Activated CD8-positive, alpha-beta T cell treated with anti-CD3 and anti-CD28 coated beads for 36 hours (primary cell): ENCODE results near the gene CLK2. TPM values are rescaled to one million over a fixed set of nuclear protein-coding genes. Genes with fewer than 3 reads are reported as not detected.

Source experiments
- ATAC-seq: fragments of 200-7000 bp; cut with Tn5 transposase; one replicate; pipeline ENCODE4 v1.10.0; 2021; ENCODE audit warnings: mild to moderate bottlenecking, moderate library complexity
- CTCF ChIA-PET: fragments of 350-600 bp; sonication (Branson Sonifier 250); formaldehyde crosslinking; loops from one replicate; lab custom pipeline; 2021; ENCODE audit warnings: antibody characterized with exemption; lab: Charles Lee
- POLR2A ChIA-PET: fragments of 350-600 bp; sonication (Branson Sonifier 250); formaldehyde crosslinking; loops from one replicate; lab custom pipeline; 2021; ENCODE audit warnings: antibody characterized with exemption; lab: Charles Lee
- DNase-seq: peaks from one replicate; pipeline ENCODE4 v3.0.0-alpha.2; 2020
- H3K27ac Mint-ChIP-seq: one replicate; pipeline ENCODE4 v1.8.0; 2021; ENCODE audit warnings: mild to moderate bottlenecking, mixed read lengths
- H3K27me3 Mint-ChIP-seq: one replicate; pipeline ENCODE4 v1.8.0; 2021; ENCODE audit warnings: mixed read lengths
- H3K36me3 Mint-ChIP-seq: one replicate; pipeline ENCODE4 v1.8.0; 2021; ENCODE audit warnings: low read depth, mixed read lengths
- H3K4me1 Mint-ChIP-seq: one replicate; pipeline ENCODE4 v1.8.0; 2021; ENCODE audit warnings: low read depth, mixed read lengths
- H3K4me3 Mint-ChIP-seq: one replicate; pipeline ENCODE4 v1.8.0; 2021; ENCODE audit warnings: mild to moderate bottlenecking, moderate library complexity, mixed read lengths
- H3K9me3 Mint-ChIP-seq: one replicate; pipeline ENCODE4 v1.8.0; 2021; ENCODE audit warnings: mixed read lengths
- intact Hi-C: fragments of 100-400 bp; cut with micrococcal nuclease; formaldehyde crosslinking; loops from one replicate; pipeline ENCODE4 v1.10.0; 2022
- total RNA-seq, 2 experiments: library from RNA; stranded (reverse); gene quantifications; one replicate each; pipeline ENCODE4 v1.2.3, GENCODE V29; 2021
- TF ChIP-seq, protein P1 (sequence below): fragments of 200-600 bp; IDR thresholded peaks from one replicate; pipeline ENCODE4 v1.8.0; 2022; ENCODE audit warnings: antibody characterized with exemption, mild to moderate bottlenecking

The CLK2 gene
- total RNA-seq, 2 experiments from 2014 or later, result 80.6 to 85.4 TPM

DNA sequence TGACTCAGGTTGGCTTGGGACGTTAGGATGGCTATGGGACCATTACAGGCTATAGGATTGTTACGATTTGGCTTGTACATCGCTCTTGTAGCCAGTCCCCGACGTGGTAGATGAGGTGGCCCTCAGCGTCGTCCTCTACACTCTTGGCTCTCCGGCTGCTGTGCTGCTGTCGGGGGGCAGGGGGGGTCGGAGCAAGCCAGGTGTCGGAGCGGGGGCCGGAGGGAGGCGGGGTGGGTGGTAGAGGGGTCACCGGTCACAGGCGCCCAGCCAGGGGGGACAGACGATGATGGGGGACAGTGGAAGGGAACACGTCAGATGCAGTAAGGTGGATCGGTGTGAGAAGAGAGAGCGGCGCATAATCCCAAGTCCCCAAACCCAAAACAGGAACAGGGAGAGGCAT, 4.7 kb downstream of the CLK2 start:
- no peaks in the 10 kb centered on the region for H3K9me3 Mint-ChIP-seq
- ChIA-PET CTCF (interaction anchor here (1.4 to 18.9 kb wide), 2 partner anchors 19 to 55 kb away, joined by 4 to 232 read pairs; no protein-coding TSS in a partner anchor), POLR2A (no interaction called here)
- intact Hi-C loops, result no loop called here
- no peaks in the 10 kb centered on the region for H3K27me3 Mint-ChIP-seq
- H3K4me1 Mint-ChIP-seq, result peaks cover 22% of the 10 kb centered on the region
- H3K4me3 Mint-ChIP-seq, result no peak overlapping the region
- ATAC-seq (no peak), DNase-seq (no peak)
- H3K27ac Mint-ChIP-seq, result no peak overlapping the region
- TF ChIP-seq, protein P1, sequence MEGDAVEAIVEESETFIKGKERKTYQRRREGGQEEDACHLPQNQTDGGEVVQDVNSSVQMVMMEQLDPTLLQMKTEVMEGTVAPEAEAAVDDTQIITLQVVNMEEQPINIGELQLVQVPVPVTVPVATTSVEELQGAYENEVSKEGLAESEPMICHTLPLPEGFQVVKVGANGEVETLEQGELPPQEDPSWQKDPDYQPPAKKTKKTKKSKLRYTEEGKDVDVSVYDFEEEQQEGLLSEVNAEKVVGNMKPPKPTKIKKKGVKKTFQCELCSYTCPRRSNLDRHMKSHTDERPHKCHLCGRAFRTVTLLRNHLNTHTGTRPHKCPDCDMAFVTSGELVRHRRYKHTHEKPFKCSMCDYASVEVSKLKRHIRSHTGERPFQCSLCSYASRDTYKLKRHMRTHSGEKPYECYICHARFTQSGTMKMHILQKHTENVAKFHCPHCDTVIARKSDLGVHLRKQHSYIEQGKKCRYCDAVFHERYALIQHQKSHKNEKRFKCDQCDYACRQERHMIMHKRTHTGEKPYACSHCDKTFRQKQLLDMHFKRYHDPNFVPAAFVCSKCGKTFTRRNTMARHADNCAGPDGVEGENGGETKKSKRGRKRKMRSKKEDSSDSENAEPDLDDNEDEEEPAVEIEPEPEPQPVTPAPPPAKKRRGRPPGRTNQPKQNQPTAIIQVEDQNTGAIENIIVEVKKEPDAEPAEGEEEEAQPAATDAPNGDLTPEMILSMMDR, result no peak
- H3K36me3 Mint-ChIP-seq, result peaks cover 78% of the 10 kb centered on the region

DNA sequence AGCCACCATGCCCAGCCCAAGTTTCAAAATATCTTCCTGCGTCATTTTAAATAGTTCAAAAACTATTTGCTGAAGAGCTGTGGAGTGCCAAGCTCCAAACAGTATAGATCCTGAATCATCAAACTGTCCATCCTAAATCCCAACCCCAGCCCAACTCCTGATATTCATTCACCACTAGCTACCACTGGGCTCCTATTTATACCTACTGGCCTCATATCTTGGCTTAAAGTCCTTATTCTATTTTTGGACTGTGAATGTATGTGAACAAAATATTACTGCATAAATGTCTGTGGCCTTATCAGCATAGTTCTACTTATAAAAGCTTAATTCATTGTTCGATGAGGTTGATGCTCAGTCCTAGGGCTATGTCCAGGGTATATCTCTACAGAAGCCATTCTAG, 5.9 kb downstream of the CLK2 start:
- no peaks in the 10 kb centered on the region for H3K9me3 Mint-ChIP-seq
- ATAC-seq (no peak), DNase-seq (no peak)
- no peak overlapping the region for H3K4me3 Mint-ChIP-seq
- ChIA-PET POLR2A (interaction anchor here (1.2 to 3.2 kb wide), 2 partner anchors 11 to 17 kb away, joined by 3 to 16 read pairs; no protein-coding TSS in a partner anchor), CTCF (interaction anchor here (2.0 to 18.9 kb wide), 3 partner anchors 9 to 55 kb away, joined by 4 to 232 read pairs (median 8); no protein-coding TSS in a partner anchor)
- H3K27ac Mint-ChIP-seq, result no peak overlapping the region
- TF ChIP-seq, protein P1, result no peak
- peaks cover 26% of the 10 kb centered on the region for H3K4me1 Mint-ChIP-seq
- peaks cover 84% of the 10 kb centered on the region for H3K36me3 Mint-ChIP-seq
- H3K27me3 Mint-ChIP-seq, result no peaks in the 10 kb centered on the region
- intact Hi-C loops, result no loop called here

GRCh38 chr1:155266553-155266952, 6.8 kb downstream of the CLK2 start:
- ChIA-PET POLR2A (interaction anchor here (1.0 to 3.2 kb wide), 2 partner anchors 16 to 73 kb away, joined by 3 to 16 read pairs; no protein-coding TSS in a partner anchor), CTCF (interaction anchor here (0.8 to 18.9 kb wide), 5 partner anchors 10 to 60 kb away, joined by 4 to 232 read pairs (median 4); no protein-coding TSS in a partner anchor)
- Mint-ChIP-seq H3K27ac (peak overlapping the region; percentile 32), H3K4me3 (no peak overlapping the region), H3K4me1 (peaks cover 24% of the 10 kb centered on the region), H3K27me3 (no peaks in the 10 kb centered on the region), H3K36me3 (peaks cover 86% of the 10 kb centered on the region), H3K9me3 (no peaks in the 10 kb centered on the region)
- TF ChIP-seq, protein P1, result no peak
- intact Hi-C loops, result no loop called here
- ATAC-seq (no peak), DNase-seq (no peak)

DNA sequence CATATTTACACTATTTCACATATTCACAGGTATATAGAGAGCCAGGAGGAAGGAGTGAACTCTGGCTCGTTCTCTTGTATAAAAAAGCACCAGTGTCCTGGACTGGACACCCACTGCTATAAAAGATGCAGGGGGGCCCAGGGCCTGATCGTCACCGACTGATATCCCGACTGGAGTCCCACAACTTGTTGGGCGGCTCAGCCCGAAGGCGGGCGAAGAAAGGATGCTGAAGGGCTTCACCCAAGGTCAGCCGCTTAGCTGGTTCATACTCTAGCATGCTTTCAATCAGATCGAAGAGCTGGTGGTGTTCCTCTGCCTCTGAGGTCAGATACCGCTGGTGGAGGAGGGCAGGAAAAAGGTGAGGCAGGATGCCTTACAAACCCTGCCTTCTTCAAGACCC, 10.2 kb downstream of the CLK2 start:
- H3K4me3 Mint-ChIP-seq, result peak overlapping the region; percentile 96
- intact Hi-C loops, result loop anchor here (5.0 kb wide), 1 partner anchor 44 kb away; the partner anchor contains the start of gene FDPS
- TF ChIP-seq, protein P1, result no peak
- no peak for DNase-seq
- peaks cover 29% of the 10 kb centered on the region for H3K4me1 Mint-ChIP-seq
- H3K27me3 Mint-ChIP-seq, result no peaks in the 10 kb centered on the region
- peak overlapping the region; percentile 89 for H3K27ac Mint-ChIP-seq
- CTCF ChIA-PET, result interaction anchor here (0.9 to 18.9 kb wide), 3 partner anchors 9 to 69 kb away, joined by 3 to 232 read pairs (median 3); no protein-coding TSS in a partner anchor
- POLR2A ChIA-PET, result interaction anchor here (1.4 to 4.7 kb wide), 2 partner anchors 9 to 19 kb away, joined by 3 to 37 read pairs; partner anchors contain the start of gene CLK2
- no peak for ATAC-seq
- peaks cover 80% of the 10 kb centered on the region for H3K36me3 Mint-ChIP-seq
- H3K9me3 Mint-ChIP-seq, result no peaks in the 10 kb centered on the region
